WTC11 (cell line): Measurements from ENCODE around the gene FLRT3.

Experiments
- CBFB ChIP-seq: sonication (generic); formaldehyde crosslinking; IDR thresholded peaks from 2 replicates; pipeline ENCODE4 v1.8.1; 2022; ENCODE audit warnings: mild to moderate bottlenecking, low read depth, missing genetic modification reagents
- CREB1 ChIP-seq: sonication (generic); formaldehyde crosslinking; IDR thresholded peaks from 2 replicates; pipeline ENCODE4 v1.8.0; 2023; ENCODE audit warnings: mild to moderate bottlenecking, missing genetic modification reagents
- ETV6 ChIP-seq: sonication (generic); formaldehyde crosslinking; IDR thresholded peaks from 2 replicates; pipeline ENCODE4 v1.8.1; 2022; ENCODE audit warnings: mild to moderate bottlenecking, missing genetic modification reagents
- GTF2I ChIP-seq: fragments of 250-450 bp; sonication (Bioruptor Pico); conservative IDR thresholded peaks from 2 replicates; pipeline ENCODE4 v1.4.0; 2021; ENCODE audit warnings: mild to moderate bottlenecking
- JUN ChIP-seq: sonication (generic); formaldehyde crosslinking; IDR thresholded peaks from 2 replicates; pipeline ENCODE4 v1.8.0; 2023; ENCODE audit warnings: mild to moderate bottlenecking, missing genetic modification reagents
- MXD4 ChIP-seq: fragments of 250-450 bp; sonication (Bioruptor Pico); IDR thresholded peaks from 2 replicates; pipeline ENCODE4 v1.8.0; 2021; ENCODE audit warnings: mild to moderate bottlenecking, moderate library complexity, borderline replicate concordance
- NR2C2 ChIP-seq: sonication (generic); formaldehyde crosslinking; IDR thresholded peaks from 2 replicates; pipeline ENCODE4 v1.8.0; 2022; ENCODE audit warnings: mild to moderate bottlenecking, missing genetic modification reagents
- SP1 ChIP-seq: sonication (generic); formaldehyde crosslinking; conservative IDR thresholded peaks from 2 replicates; pipeline ENCODE4 v1.8.1; 2022; ENCODE audit warnings: missing genetic modification reagents
- ZNF121 ChIP-seq: sonication (generic); formaldehyde crosslinking; IDR thresholded peaks from 2 replicates; pipeline ENCODE4 v1.8.0; 2023; ENCODE audit warnings: missing genetic modification reagents
- TF ChIP-seq, protein P1 (sequence below): fragments of 200-600 bp; IDR thresholded peaks from 2 replicates; pipeline ENCODE4 v1.8.0; 2022; ENCODE audit warnings: antibody characterized with exemption
- TF ChIP-seq, protein P2 (sequence below): sonication (generic); formaldehyde crosslinking; IDR thresholded peaks from 2 replicates; pipeline ENCODE4 v1.8.1; 2023; ENCODE audit warnings: mild to moderate bottlenecking, missing genetic modification reagents
- TF ChIP-seq, protein P3 (sequence below): sonication (generic); formaldehyde crosslinking; IDR thresholded peaks from 2 replicates; pipeline ENCODE4 v1.8.1; 2023; ENCODE audit warnings: mild to moderate bottlenecking, missing genetic modification reagents, borderline replicate concordance

DNA sequence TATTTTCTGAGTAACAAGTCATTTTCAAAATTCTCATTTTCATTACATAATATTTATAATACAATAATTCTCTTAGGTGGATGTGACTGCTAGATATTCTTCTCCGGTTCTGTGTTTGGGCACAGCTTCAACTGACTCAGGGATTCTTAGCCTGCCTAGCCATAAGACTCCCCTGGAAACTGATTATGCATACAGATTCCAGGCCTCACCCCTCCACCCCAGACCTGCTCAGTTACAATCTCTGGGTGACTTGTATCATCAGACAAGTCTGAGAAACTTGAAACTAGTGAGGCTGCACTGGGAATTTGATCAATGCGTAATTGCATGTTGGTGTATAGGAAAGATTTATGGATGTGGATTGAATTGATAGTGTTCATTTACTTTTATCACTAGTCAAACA is 25.4 kb downstream of the FLRT3 start:
- TF ChIP-seq, protein P1, sequence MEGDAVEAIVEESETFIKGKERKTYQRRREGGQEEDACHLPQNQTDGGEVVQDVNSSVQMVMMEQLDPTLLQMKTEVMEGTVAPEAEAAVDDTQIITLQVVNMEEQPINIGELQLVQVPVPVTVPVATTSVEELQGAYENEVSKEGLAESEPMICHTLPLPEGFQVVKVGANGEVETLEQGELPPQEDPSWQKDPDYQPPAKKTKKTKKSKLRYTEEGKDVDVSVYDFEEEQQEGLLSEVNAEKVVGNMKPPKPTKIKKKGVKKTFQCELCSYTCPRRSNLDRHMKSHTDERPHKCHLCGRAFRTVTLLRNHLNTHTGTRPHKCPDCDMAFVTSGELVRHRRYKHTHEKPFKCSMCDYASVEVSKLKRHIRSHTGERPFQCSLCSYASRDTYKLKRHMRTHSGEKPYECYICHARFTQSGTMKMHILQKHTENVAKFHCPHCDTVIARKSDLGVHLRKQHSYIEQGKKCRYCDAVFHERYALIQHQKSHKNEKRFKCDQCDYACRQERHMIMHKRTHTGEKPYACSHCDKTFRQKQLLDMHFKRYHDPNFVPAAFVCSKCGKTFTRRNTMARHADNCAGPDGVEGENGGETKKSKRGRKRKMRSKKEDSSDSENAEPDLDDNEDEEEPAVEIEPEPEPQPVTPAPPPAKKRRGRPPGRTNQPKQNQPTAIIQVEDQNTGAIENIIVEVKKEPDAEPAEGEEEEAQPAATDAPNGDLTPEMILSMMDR = no peak
- TF ChIP-seq GTF2I (CRISPR knock-in tag) (no peak), NR2C2 (CRISPR knock-in tag) (no peak), SP1 (CRISPR knock-in tag) (no peak), MXD4 (CRISPR knock-in tag) (no peak), JUN (CRISPR knock-in tag) (no peak), ETV6 (CRISPR knock-in tag) (no peak), ZNF121 (no peak), CREB1 (CRISPR knock-in tag) (no peak), CBFB (CRISPR knock-in tag) (no peak)
- TF ChIP-seq, protein P2, sequence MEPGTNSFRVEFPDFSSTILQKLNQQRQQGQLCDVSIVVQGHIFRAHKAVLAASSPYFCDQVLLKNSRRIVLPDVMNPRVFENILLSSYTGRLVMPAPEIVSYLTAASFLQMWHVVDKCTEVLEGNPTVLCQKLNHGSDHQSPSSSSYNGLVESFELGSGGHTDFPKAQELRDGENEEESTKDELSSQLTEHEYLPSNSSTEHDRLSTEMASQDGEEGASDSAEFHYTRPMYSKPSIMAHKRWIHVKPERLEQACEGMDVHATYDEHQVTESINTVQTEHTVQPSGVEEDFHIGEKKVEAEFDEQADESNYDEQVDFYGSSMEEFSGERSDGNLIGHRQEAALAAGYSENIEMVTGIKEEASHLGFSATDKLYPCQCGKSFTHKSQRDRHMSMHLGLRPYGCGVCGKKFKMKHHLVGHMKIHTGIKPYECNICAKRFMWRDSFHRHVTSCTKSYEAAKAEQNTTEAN (CRISPR knock-in tag) = no peak
- TF ChIP-seq, protein P3, sequence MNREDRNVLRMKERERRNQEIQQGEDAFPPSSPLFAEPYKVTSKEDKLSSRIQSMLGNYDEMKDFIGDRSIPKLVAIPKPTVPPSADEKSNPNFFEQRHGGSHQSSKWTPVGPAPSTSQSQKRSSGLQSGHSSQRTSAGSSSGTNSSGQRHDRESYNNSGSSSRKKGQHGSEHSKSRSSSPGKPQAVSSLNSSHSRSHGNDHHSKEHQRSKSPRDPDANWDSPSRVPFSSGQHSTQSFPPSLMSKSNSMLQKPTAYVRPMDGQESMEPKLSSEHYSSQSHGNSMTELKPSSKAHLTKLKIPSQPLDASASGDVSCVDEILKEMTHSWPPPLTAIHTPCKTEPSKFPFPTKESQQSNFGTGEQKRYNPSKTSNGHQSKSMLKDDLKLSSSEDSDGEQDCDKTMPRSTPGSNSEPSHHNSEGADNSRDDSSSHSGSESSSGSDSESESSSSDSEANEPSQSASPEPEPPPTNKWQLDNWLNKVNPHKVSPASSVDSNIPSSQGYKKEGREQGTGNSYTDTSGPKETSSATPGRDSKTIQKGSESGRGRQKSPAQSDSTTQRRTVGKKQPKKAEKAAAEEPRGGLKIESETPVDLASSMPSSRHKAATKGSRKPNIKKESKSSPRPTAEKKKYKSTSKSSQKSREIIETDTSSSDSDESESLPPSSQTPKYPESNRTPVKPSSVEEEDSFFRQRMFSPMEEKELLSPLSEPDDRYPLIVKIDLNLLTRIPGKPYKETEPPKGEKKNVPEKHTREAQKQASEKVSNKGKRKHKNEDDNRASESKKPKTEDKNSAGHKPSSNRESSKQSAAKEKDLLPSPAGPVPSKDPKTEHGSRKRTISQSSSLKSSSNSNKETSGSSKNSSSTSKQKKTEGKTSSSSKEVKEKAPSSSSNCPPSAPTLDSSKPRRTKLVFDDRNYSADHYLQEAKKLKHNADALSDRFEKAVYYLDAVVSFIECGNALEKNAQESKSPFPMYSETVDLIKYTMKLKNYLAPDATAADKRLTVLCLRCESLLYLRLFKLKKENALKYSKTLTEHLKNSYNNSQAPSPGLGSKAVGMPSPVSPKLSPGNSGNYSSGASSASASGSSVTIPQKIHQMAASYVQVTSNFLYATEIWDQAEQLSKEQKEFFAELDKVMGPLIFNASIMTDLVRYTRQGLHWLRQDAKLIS (CRISPR knock-in tag) = no peak
